ENCODE measurements around the gene UBR1. TPM values are rescaled to one million over a fixed set of nuclear protein-coding genes. Genes with fewer than 3 reads are reported as not detected.
"Not testable (repeated sequence)": the region's sequence is repeated elsewhere in the genome, so short reads cannot be mapped to it uniquely, and the experiment has no call there.

Gene UBR1
- total RNA-seq, 1 donor from 2014 or later = 24.2 TPM

DNA sequence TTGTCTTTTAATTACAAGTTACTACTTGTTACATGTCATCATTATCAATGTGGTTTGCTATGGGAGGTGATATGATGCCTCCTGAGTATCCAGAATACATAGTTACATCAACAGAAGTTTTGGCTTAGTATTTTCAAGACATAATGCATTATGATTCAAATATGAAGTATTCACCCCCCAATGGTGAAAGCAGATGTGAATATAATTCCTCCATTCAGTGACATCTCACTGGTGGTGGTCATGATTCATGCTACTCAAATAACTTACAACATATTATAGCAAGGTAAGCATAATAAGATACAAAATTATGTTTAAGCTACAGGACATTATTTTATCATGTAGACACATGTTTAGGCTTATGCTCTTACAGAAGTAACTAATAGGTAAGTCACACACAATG is 150.3 kb downstream of the UBR1 start:
- no peaks in the 10 kb centered on the region for H3K4me1 ChIP-seq
- H3K36me3 ChIP-seq = peaks cover 97% of the 10 kb centered on the region
- no peak overlapping the region for H3K4me3 ChIP-seq
- DNase-seq = no peak
- no peaks in the 10 kb centered on the region for H3K9me3 ChIP-seq (replicated peaks)
- intact Hi-C loops (cut with micrococcal nuclease) = no loop called here
- H3K27ac ChIP-seq (replicated peaks) = no peak overlapping the region
- TF ChIP-seq, protein P1, sequence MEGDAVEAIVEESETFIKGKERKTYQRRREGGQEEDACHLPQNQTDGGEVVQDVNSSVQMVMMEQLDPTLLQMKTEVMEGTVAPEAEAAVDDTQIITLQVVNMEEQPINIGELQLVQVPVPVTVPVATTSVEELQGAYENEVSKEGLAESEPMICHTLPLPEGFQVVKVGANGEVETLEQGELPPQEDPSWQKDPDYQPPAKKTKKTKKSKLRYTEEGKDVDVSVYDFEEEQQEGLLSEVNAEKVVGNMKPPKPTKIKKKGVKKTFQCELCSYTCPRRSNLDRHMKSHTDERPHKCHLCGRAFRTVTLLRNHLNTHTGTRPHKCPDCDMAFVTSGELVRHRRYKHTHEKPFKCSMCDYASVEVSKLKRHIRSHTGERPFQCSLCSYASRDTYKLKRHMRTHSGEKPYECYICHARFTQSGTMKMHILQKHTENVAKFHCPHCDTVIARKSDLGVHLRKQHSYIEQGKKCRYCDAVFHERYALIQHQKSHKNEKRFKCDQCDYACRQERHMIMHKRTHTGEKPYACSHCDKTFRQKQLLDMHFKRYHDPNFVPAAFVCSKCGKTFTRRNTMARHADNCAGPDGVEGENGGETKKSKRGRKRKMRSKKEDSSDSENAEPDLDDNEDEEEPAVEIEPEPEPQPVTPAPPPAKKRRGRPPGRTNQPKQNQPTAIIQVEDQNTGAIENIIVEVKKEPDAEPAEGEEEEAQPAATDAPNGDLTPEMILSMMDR (IDR thresholded peaks at IDR 0.05; ENCODE audit: borderline replicate concordance) = no peak
- H3K27me3 ChIP-seq (ENCODE audit: low read depth) = no peaks in the 10 kb centered on the region

DNA sequence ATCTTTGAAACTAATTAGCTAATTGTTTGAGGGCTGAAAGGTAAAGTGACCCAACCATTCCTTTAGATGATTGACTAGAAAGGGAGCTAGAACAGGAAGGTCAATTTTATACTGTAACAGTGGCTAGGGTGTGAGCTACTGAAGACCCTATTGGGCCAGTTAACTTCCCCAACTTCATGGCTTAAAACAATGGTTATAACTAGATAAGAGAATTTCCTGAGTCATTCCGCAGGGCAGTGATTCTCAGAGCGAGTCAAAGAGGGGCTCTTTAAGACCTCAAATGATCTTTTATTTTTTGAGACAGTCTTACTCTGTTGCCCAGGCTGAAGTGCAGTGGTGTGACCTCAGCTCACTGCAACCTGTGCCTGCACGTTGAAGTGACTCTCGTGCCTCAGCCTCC is 151.5 kb downstream of the UBR1 start:
- TF ChIP-seq, protein P1 (IDR thresholded peaks at IDR 0.05; ENCODE audit: borderline replicate concordance) = no peak
- intact Hi-C loops (cut with micrococcal nuclease) = no loop called here
- H3K36me3 ChIP-seq = peaks cover 97% of the 10 kb centered on the region

DNA sequence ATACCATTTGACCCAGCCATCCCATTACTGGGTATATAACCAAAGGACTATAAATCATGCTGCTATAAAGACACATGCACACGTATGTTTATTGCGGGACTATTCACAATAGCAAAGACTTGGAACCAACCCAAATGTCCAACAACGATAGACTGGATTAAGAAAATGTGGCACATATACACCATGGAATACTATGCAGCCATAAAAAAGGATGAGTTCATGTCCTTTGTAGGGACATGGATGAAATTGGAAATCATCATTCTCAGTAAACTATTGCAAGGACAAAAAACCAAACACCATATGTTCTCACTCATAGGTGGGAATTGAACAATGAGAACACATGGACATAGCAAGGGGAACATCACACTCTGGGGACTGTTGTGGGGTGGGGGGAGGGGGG is 156.9 kb downstream of the UBR1 start:
- DNase-seq; H3K27ac ChIP-seq (replicated peaks); H3K9me3 ChIP-seq (replicated peaks); H3K4me1 ChIP-seq; H3K27me3 ChIP-seq (ENCODE audit: low read depth); intact Hi-C loops (cut with micrococcal nuclease); H3K4me3 ChIP-seq: not testable (repeated sequence)
- peaks cover 83% of the 10 kb centered on the region for H3K36me3 ChIP-seq

More for the DNA sequence above, 151.5 kb downstream of the UBR1 start:
- Histone ChIP-seq H3K4me3 (no peak overlapping the region), H3K27ac (replicated peaks) (no peak overlapping the region), H3K9me3 (replicated peaks) (no peaks in the 10 kb centered on the region), H3K4me1 (no peaks in the 10 kb centered on the region), H3K27me3 (ENCODE audit: low read depth) (no peaks in the 10 kb centered on the region)
- no peak for DNase-seq

DNA sequence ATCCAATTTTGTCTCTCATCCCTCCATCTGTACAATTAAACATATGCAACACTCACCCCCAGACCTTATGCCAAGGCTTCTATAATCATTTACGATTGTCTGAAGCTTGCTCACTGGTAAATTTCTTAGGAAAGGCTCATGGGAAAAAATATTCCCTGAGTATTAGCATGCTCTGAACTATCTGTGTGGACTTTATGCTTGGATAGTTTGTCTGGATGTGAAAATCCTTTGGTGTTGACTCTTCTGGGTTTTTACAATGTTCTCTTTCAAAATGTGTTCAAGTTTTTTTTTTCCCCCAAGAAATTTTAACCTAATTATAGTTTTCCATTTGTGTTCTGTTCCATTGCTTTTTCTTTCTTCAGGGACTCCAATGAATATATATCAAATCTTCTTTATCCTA is 165.3 kb downstream of the UBR1 start:
- no peaks in the 10 kb centered on the region for H3K4me1 ChIP-seq
- no peak overlapping the region for H3K27ac ChIP-seq (replicated peaks)
- DNase-seq = no peak
- H3K27me3 ChIP-seq (ENCODE audit: low read depth) = no peaks in the 10 kb centered on the region
- H3K4me3 ChIP-seq = no peak overlapping the region
- intact Hi-C loops (cut with micrococcal nuclease) = no loop called here
- no peaks in the 10 kb centered on the region for H3K9me3 ChIP-seq (replicated peaks)
- TF ChIP-seq, protein P1 (IDR thresholded peaks at IDR 0.05; ENCODE audit: borderline replicate concordance) = no peak
- peaks cover 27% of the 10 kb centered on the region for H3K36me3 ChIP-seq

DNA sequence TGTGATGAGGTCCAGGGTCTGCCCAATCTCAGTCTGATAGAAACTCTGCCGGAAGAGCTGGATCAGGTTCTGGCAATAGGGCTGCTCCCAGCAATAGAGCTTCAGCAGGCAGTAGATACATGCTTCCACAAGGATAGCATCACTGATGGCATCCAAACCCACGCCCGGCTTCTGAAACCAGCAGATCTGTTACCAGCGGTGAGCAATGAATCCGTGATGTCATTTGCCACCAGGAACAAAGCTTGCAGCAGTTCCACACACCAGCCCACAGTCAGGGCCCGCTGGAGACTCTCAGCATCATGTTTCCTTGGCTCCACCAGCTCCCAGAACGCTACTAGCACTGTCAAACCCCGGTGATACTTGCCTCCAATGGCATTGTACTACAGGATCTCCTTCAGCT is 166.0 kb downstream of the UBR1 start:
- no peak overlapping the region for H3K4me3 ChIP-seq
- intact Hi-C loops (cut with micrococcal nuclease) = no loop called here
- TF ChIP-seq, protein P1 (IDR thresholded peaks at IDR 0.05; ENCODE audit: borderline replicate concordance) = no peak
- no peak overlapping the region for H3K27ac ChIP-seq (replicated peaks)
- peaks cover 20% of the 10 kb centered on the region for H3K36me3 ChIP-seq
- DNase-seq = no peak
- H3K9me3 ChIP-seq (replicated peaks) = no peaks in the 10 kb centered on the region
- no peaks in the 10 kb centered on the region for H3K4me1 ChIP-seq
- H3K27me3 ChIP-seq (ENCODE audit: low read depth) = no peaks in the 10 kb centered on the region

DNA sequence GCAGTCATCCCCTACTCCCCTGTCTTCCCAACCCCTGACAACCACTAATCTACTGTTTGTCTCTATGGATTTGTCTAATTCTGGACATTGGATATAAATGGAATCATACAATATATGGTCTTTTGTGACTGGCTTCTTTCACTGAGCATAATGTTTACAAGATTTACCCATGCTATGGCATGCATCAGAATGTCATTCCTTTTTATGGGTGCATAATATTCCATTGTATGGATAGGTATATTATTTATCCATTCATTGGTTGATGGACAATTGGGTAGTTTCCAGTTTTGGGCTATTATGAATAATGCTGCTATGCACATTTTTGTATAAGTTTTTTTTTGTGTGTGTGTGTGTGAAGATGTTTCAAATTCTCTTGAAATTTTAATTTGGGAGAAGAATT is 168.7 kb downstream of the UBR1 start:
- no peaks in the 10 kb centered on the region for H3K36me3 ChIP-seq
- no peaks in the 10 kb centered on the region for H3K4me1 ChIP-seq
- intact Hi-C loops (cut with micrococcal nuclease) = no loop called here
- DNase-seq = no peak
- H3K4me3 ChIP-seq = no peak overlapping the region
- no peaks in the 10 kb centered on the region for H3K9me3 ChIP-seq (replicated peaks)
- H3K27ac ChIP-seq (replicated peaks) = no peak overlapping the region
- TF ChIP-seq, protein P1 (IDR thresholded peaks at IDR 0.05; ENCODE audit: borderline replicate concordance) = no peak
- H3K27me3 ChIP-seq (ENCODE audit: low read depth) = no peaks in the 10 kb centered on the region

Data from left ventricle myocardium inferior (tissue), 1 donor.